Activated CD4-positive, alpha-beta memory T cell treated with anti-CD3 and anti-CD28 coated beads, Interleukin-2, amount 10 ng/mL, durations not matched to agents 7 days and 5 days (primary cell): ENCODE measurements around the gene HIBCH. TPM values are rescaled to one million over a fixed set of nuclear protein-coding genes. Genes with fewer than 3 reads are reported as not detected.

ENCODE experiments used
- CTCF ChIA-PET: fragments of 350-600 bp; sonication (Branson Sonifier 250); formaldehyde crosslinking; loops from one replicate; lab custom pipeline; 2021; ENCODE audit warnings: antibody characterized with exemption, inconsistent platforms; lab: Charles Lee
- POLR2A ChIA-PET: fragments of 350-600 bp; sonication (Branson Sonifier 250); formaldehyde crosslinking; loops from one replicate; lab custom pipeline; 2021; ENCODE audit warnings: antibody characterized with exemption; lab: Charles Lee
- DNase-seq: peaks from one replicate; pipeline ENCODE4 v3.0.0-alpha.2; 2020
- H3K27ac Mint-ChIP-seq: one replicate; pipeline ENCODE4 v1.8.0; 2021; ENCODE audit warnings: mild to moderate bottlenecking, mixed read lengths
- H3K27me3 Mint-ChIP-seq: one replicate; pipeline ENCODE4 v1.8.0; 2021; ENCODE audit warnings: mixed read lengths
- H3K36me3 Mint-ChIP-seq: one replicate; pipeline ENCODE4 v1.8.0; 2021; ENCODE audit warnings: low read depth, mixed read lengths
- H3K4me1 Mint-ChIP-seq: one replicate; pipeline ENCODE4 v1.8.0; 2021; ENCODE audit warnings: mixed read lengths
- H3K4me3 Mint-ChIP-seq: one replicate; pipeline ENCODE4 v1.8.0; 2021; ENCODE audit warnings: mild to moderate bottlenecking, mixed read lengths
- H3K9me3 Mint-ChIP-seq: one replicate; pipeline ENCODE4 v1.8.0; 2021; ENCODE audit warnings: mixed read lengths
- total RNA-seq, 2 experiments: library from RNA; stranded (reverse); gene quantifications; one replicate each; pipeline ENCODE4 v1.2.3, GENCODE V29; 2021

The HIBCH gene
- total RNA-seq, 2 experiments from 2014 or later, result 16.2 to 17.3 TPM

DNA sequence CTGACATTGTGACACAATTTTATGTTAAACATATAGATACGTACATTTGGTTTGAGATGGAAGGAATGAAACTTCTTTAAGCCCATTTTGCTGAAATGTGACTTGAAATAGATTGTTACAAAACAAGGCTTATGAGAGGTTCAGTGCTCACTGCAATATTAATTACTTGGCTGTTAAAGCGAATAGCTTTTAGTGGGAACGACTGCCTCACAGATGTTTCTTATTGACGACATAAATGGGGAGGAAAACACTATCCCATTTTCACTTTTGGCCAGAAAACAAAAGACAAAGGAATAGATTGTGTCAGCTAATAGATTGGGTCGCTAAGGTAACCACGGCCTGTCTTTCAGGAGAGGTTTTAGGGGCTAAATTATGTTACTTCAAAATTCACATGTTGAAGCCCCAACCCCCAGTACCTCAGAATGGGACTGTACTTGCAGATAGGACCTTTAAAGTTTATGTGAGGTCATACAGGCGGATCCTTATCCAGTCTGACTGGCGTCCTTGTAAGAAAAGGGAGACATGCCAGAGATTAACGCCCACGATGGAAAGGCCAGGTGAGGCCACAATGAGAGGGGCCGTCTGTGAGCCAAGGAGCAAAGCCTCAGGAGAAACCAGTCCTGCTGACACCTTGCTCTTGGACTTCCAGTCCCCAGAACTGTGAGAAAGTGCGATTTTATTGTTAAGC is 34.5 kb upstream of the HIBCH start:
- Mint-ChIP-seq H3K27me3 (no peaks in the 10 kb centered on the region), H3K4me3 (no peak overlapping the region), H3K36me3 (peaks cover 13% of the 10 kb centered on the region), H3K4me1 (peaks cover 15% of the 10 kb centered on the region), H3K27ac (no peak overlapping the region), H3K9me3 (no peaks in the 10 kb centered on the region)
- ChIA-PET POLR2A (interaction anchor here (4.7 kb wide), 1 partner anchor 10 kb away, joined by 22 read pairs; the partner anchor contains the start of gene INPP1), CTCF (interaction anchor here (0.9 to 1.6 kb wide), 3 partner anchors 10 to 28 kb away, joined by 3 to 5 read pairs (median 4); no protein-coding TSS in a partner anchor)
- DNase-seq, result no peak

DNA sequence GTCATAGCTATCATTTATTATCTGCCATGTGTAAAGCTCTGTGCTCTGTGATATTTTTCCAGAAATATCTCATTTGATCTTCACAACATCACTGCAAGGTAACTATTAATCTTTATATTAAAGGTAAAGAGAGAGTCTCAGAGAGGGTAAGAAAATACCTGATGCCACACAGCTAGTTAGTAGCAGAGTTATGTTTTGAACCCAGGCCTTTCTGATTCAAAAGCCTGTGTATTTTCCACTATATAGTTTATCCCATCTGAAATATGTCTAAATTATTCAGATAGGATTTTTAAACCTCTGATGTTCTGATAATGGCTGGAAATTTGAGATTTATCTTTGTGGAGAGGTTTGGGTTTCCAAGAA is 33.9 kb upstream of the HIBCH start:
- Mint-ChIP-seq H3K27me3 (no peaks in the 10 kb centered on the region), H3K4me3 (no peak overlapping the region), H3K4me1 (peaks cover 10% of the 10 kb centered on the region), H3K9me3 (no peaks in the 10 kb centered on the region), H3K36me3 (peaks cover 13% of the 10 kb centered on the region), H3K27ac (no peak overlapping the region)
- ChIA-PET POLR2A (interaction anchor here (4.7 kb wide), 1 partner anchor 10 kb away, joined by 22 read pairs; the partner anchor contains the start of gene INPP1), CTCF (interaction anchor here (0.9 to 1.6 kb wide), 2 partner anchors 17 to 29 kb away, joined by 3 to 4 read pairs; no protein-coding TSS in a partner anchor)
- DNase-seq, result no peak

DNA sequence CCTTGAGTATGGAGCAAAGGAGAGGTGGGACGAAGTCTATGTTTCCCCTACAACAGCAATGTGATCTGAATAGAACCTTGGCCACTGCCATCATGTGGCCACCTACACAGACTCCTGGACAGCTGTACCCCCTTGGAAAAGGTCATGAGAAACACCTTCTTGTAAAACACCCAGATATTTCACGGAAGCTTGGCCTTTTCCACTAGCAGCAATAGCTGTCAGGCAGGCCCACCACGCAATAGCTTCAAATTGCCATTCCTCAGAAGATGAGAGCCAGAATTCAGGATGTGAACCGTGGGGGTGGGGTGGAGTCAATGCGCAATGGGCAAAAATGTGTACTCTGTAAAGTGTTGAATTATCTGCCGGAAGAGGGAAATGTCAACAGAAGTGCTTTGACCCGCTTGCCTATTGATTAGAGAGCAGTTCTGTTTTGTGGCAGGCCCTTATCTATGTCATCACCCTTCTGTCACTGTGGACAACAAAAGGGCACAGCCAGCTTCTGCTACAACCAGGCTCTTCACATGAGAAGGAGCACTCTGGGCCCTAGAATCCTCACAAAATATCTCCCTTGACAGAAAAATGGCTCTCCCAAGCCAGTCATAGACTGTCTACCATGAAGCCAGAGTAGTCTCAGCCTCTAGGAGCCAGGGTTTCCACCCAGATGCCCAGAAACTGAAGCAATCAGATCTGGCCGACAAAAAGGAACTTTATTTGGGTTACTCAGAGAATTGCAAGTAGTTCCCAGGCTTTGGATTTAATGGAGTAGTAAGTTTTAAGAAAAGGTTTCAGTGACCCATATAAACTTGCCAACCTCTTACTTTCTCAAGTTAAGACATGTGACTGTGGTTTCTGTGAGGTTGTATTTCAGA is 33.3 kb upstream of the HIBCH start:
- no peak overlapping the region for H3K4me3 Mint-ChIP-seq
- H3K36me3 Mint-ChIP-seq, result peaks cover 17% of the 10 kb centered on the region
- H3K27ac Mint-ChIP-seq, result no peak overlapping the region
- H3K4me1 Mint-ChIP-seq, result peaks cover 10% of the 10 kb centered on the region
- ChIA-PET POLR2A (interaction anchor here (2.0 to 4.7 kb wide), 2 partner anchors 9 to 33 kb away, joined by 6 to 22 read pairs; partner anchors contain the start of genes HIBCH and INPP1), CTCF (interaction anchor here (0.9 to 1.6 kb wide), 2 partner anchors 17 to 32 kb away, joined by 3 to 4 read pairs; no protein-coding TSS in a partner anchor)
- H3K9me3 Mint-ChIP-seq, result no peaks in the 10 kb centered on the region
- DNase-seq, result no peak
- no peaks in the 10 kb centered on the region for H3K27me3 Mint-ChIP-seq

DNA sequence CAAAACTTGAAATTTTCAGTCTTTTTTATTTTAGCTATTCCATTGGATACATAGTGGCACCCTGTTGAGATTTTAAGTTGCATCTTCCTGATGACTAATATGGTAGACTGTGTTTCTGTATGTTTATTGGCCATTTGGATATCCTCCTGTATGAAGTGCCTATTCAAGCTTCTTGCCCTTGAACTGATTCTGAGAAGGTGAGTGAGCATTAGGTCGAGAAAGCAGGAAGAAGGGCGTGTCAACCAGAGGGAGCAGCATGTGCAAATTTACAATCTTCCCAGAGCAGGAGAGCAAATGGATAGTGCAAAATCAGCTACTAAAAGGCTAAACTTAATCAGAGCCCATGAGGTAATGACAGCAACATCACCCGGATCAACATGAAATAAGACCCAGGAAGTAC is 32.3 kb upstream of the HIBCH start:
- peaks cover 10% of the 10 kb centered on the region for H3K4me1 Mint-ChIP-seq
- no peaks in the 10 kb centered on the region for H3K27me3 Mint-ChIP-seq
- ChIA-PET POLR2A (interaction anchor here (2.0 to 4.7 kb wide), 2 partner anchors 8 to 33 kb away, joined by 6 to 22 read pairs; partner anchors contain the start of genes HIBCH and INPP1), CTCF (interaction anchor here (0.9 to 1.4 kb wide), 2 partner anchors 31 to 33 kb away, joined by 3 to 4 read pairs; partner anchors contain the start of gene HIBCH)
- H3K4me3 Mint-ChIP-seq, result no peak overlapping the region
- no peaks in the 10 kb centered on the region for H3K9me3 Mint-ChIP-seq
- H3K36me3 Mint-ChIP-seq, result peaks cover 17% of the 10 kb centered on the region
- DNase-seq, result no peak
- no peak overlapping the region for H3K27ac Mint-ChIP-seq

DNA sequence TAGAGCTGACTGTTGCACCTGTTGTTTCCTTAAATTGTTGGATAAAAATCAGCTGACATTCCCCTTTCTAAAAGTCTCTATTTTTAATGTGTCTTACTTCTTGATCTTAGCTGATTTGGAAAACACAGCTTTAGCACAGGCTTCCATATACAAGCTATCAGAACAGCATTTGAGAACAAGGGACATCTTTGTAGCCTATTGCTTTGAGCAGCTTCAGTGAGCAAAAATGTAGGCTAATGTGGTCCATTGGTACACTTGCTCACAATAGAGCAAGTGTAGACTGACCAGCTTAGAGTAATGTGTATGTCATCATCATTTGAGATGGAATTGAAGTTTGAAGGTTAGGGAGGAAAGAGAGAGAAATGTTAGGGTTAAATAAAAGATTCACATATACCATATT is 30.7 kb upstream of the HIBCH start:
- Mint-ChIP-seq H3K4me1 (peaks cover 15% of the 10 kb centered on the region), H3K4me3 (no peak overlapping the region), H3K9me3 (no peaks in the 10 kb centered on the region), H3K27me3 (no peaks in the 10 kb centered on the region), H3K27ac (no peak overlapping the region), H3K36me3 (peaks cover 17% of the 10 kb centered on the region)
- ChIA-PET CTCF (no interaction called here), POLR2A (interaction anchor here (1.4 kb wide), 1 partner anchor 15 kb away, joined by 3 read pairs; no protein-coding TSS in a partner anchor)
- DNase-seq, result no peak

DNA sequence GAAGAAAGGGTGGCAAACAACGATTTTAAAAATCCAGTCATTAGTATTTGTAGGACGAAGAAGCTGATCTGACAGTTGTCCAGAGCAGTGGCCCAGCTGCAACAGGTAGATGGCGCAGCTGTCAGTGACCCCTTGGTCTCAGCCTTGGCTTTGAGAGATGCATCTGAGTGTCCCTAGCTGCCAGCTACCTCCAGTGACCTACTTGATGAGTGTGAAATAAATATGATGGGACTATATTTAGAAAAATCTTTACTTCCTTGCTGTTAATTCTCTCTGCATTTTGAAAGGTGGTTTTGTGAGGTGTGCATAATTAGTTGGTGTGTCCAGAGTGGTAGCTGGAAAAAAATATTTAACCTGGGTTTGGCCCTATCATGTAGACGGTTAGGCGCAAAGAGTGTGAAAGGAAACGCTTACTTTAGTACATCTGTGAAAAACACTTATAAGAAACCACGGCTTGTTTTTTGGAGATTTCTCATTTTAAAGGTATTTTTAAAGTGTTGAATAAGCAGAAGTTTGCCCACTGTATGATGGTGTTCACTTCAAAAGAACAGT is 24.7 kb upstream of the HIBCH start:
- peak overlapping the region; percentile 82 for H3K4me3 Mint-ChIP-seq
- POLR2A ChIA-PET, result interaction anchor here (1.2 to 3.4 kb wide), 5 partner anchors 9 to 190 kb away, joined by 3 to 25 read pairs (median 17); partner anchors contain the start of gene HIBCH
- H3K4me1 Mint-ChIP-seq, result peaks cover 24% of the 10 kb centered on the region
- no peaks in the 10 kb centered on the region for H3K9me3 Mint-ChIP-seq
- CTCF ChIA-PET, result interaction anchor here (0.5 to 2.4 kb wide), 8 partner anchors 11 to 167 kb away, joined by 3 to 10 read pairs (median 4); partner anchors contain the start of gene HIBCH
- peak; percentile 26 for DNase-seq
- H3K27me3 Mint-ChIP-seq, result peaks cover 4% of the 10 kb centered on the region
- H3K27ac Mint-ChIP-seq, result peak overlapping the region; percentile 50
- H3K36me3 Mint-ChIP-seq, result peaks cover 4% of the 10 kb centered on the region

DNA sequence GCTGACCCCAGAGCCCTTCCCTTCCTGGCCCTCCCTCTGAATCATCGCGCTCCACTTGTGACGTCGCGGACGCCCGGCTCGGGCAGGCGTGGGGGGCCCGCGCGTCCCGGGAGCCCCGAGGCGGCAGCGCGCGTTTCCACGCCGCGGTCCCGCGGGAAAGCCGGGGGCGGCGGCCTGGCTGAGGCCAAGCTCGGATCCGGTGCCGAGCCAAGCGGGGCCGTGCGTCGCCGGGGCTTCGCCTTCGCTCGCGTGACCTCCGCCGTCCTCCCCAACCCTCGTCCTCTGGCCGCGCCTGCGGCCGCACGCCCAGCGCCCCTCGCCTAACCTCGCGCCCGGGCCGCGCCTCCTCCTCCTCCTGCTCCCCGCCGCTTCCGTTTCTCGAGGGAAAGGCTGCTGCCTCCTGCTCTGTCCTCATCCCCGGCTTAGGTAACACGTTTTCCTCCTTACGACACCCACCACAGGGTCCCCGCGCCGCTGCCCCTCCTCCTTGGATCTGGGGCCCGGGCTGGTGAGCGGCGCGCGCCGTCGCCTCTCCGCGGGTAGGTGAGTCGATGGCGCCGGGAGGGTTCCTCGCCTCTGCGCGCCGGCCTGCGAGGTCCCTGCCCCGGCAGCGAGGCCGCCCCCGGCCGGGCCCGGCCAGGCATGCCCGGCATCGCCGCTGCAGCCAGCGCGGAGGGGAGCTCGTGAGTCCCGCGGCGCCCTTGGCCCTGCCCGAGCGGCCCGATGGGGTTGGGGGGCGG is 24.1 kb upstream of the HIBCH start, which contains the start of gene INPP1:
Gene INPP1, plus strand, starts transcription at position 54 of the 740 bp plus-strand sequence. CDS start 16,514 bp downstream, outside the sequence.
- peak within 1 kb of the TSS; percentile 82 for H3K4me3 Mint-ChIP-seq
- ChIA-PET POLR2A (interaction anchor here (0.8 to 3.4 kb wide), 6 partner anchors 10 to 581 kb away, joined by 3 to 25 read pairs (median 13); partner anchors contain the start of genes HIBCH, NEMP2 and OSGEPL1), CTCF (interaction anchor here (0.5 to 2.4 kb wide), 7 partner anchors 11 to 168 kb away, joined by 3 to 10 read pairs (median 5); partner anchors contain the start of gene HIBCH)
- peaks cover 24% of the 10 kb centered on the region for H3K4me1 Mint-ChIP-seq
- no peaks in the 10 kb centered on the region for H3K9me3 Mint-ChIP-seq
- peak; percentile 47 for DNase-seq
- H3K27me3 Mint-ChIP-seq, result peaks cover 4% of the 10 kb centered on the region
- peaks cover 4% of the 10 kb centered on the region for H3K36me3 Mint-ChIP-seq
- H3K27ac Mint-ChIP-seq, result peak within 1 kb of the TSS; percentile 50

DNA sequence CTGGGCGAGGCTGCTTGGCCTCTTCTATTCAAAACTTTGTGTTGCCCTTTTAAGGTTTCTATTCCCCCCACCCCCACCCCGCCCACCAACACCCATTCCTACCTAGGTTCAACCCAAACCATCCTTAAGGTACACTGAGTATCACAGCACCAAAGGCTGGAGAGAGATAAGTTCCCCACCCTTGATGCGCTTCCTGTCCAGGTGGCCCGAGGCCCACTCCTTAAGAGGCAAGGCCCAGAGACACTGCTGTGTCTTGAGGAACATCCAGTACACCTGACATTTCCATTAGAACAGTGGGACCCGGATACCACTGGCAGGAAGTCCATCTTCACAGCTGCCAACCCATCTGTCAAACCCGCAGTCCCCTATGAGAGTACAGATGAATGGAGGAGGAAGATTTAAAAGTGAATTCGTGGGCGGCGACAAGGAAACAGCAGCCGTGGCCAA is 23.5 kb upstream of the HIBCH start:
- DNase-seq, result no peak
- POLR2A ChIA-PET, result interaction anchor here (0.8 to 3.4 kb wide), 6 partner anchors 10 to 580 kb away, joined by 3 to 25 read pairs (median 13); partner anchors contain the start of genes HIBCH, NEMP2 and OSGEPL1
- Mint-ChIP-seq H3K36me3 (no peaks in the 10 kb centered on the region), H3K27me3 (peaks cover 4% of the 10 kb centered on the region), H3K9me3 (no peaks in the 10 kb centered on the region), H3K4me3 (peak overlapping the region; percentile 76), H3K27ac (peak overlapping the region; percentile 30), H3K4me1 (peaks cover 24% of the 10 kb centered on the region)
- CTCF ChIA-PET, result interaction anchor here (0.8 to 2.4 kb wide), 3 partner anchors 17 to 24 kb away, joined by 3 to 8 read pairs (median 6); partner anchors contain the start of gene HIBCH

DNA sequence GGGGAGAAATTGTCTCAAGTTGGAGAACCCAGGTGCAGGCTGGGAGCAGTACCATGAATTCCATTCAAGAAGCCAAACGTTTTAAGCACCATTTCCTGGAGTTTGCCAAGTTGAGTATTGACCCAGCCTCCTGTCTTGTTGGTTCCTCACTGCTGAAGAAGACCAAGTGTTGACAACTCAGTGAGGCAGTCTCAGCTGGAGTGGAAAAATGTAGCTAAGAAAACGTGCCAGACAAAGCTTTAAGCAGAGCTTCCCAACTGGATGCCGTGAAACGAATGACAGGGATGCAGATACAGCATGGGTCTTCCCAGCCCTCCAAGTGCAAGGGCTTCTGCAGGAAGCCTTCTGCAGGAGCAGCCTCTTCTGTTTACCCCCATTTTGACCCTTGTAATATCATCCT is 23.0 kb upstream of the HIBCH start:
- peak overlapping the region; percentile 5 for H3K4me3 Mint-ChIP-seq
- POLR2A ChIA-PET, result interaction anchor here (1.9 to 3.4 kb wide), 5 partner anchors 11 to 191 kb away, joined by 9 to 25 read pairs (median 17); partner anchors contain the start of genes HIBCH and NEMP2

DNA sequence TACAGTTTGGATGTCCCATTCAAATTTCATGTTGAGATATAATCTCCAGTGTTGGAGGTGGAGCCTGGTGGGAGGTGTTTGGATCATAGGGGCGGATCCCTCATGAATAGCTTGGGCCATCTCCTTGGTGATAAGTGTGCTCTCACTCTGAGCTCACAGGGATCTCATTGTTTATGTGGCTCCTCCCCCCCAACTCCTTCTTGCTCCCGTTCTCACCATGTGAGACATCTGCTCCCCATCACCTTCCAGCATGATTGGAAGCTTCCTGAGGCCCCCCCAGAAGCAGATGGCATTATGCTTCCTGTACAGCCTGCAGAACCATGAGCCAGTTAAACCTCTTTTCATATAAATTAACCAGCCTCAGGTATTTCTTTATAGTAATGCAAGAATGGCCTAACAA is 20.7 kb upstream of the HIBCH start:
- DNase-seq, result no peak
- Mint-ChIP-seq H3K4me1 (peaks cover 19% of the 10 kb centered on the region), H3K27me3 (peaks cover 4% of the 10 kb centered on the region), H3K4me3 (no peak overlapping the region), H3K9me3 (no peaks in the 10 kb centered on the region), H3K27ac (no peak overlapping the region), H3K36me3 (no peaks in the 10 kb centered on the region)
- POLR2A ChIA-PET, result no interaction called here
- CTCF ChIA-PET, result no interaction called here

More for the DNA sequence above, 23.0 kb upstream of the HIBCH start:
- DNase-seq, result no peak
- CTCF ChIA-PET, result interaction anchor here (2.1 to 2.4 kb wide), 2 partner anchors 17 to 19 kb away, joined by 6 to 8 read pairs; no protein-coding TSS in a partner anchor
- peaks cover 4% of the 10 kb centered on the region for H3K27me3 Mint-ChIP-seq
- H3K27ac Mint-ChIP-seq, result no peak overlapping the region
- H3K4me1 Mint-ChIP-seq, result peaks cover 24% of the 10 kb centered on the region
- H3K36me3 Mint-ChIP-seq, result no peaks in the 10 kb centered on the region
- no peaks in the 10 kb centered on the region for H3K9me3 Mint-ChIP-seq

DNA sequence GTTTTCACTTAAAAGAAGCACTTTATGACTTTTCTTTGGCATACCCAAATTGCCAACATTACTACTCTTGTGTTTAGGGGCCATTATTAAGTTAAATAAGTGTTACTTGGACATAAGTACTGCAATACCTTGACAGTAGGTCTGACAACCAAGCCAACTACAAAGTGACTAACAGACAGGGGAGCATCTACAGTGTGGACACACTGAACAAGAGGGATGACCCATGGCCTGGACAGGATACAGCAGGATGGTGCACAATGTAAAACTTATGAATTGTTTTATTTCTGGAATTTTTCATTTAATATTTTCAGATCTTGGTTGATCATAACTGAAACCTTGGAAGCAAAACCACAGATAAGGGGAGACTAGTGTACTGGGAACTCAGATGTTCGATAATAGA is 19.8 kb upstream of the HIBCH start:
- CTCF ChIA-PET, result no interaction called here
- H3K27ac Mint-ChIP-seq, result no peak overlapping the region
- peaks cover 4% of the 10 kb centered on the region for H3K27me3 Mint-ChIP-seq
- no peaks in the 10 kb centered on the region for H3K9me3 Mint-ChIP-seq
- H3K4me1 Mint-ChIP-seq, result peaks cover 13% of the 10 kb centered on the region
- no peak overlapping the region for H3K4me3 Mint-ChIP-seq
- no peaks in the 10 kb centered on the region for H3K36me3 Mint-ChIP-seq
- no peak for DNase-seq
- POLR2A ChIA-PET, result no interaction called here
